ENCODE measurements around the gene EGFL7. TPM values are rescaled to one million over a fixed set of nuclear protein-coding genes. Genes with fewer than 3 reads are reported as not detected.

The EGFL7 gene
- 38.6 to 58.2 TPM (median 57.2 TPM) in 5 replicates for total RNA-seq (2022; extraction: Qiagen RNA extraction)

DNA sequence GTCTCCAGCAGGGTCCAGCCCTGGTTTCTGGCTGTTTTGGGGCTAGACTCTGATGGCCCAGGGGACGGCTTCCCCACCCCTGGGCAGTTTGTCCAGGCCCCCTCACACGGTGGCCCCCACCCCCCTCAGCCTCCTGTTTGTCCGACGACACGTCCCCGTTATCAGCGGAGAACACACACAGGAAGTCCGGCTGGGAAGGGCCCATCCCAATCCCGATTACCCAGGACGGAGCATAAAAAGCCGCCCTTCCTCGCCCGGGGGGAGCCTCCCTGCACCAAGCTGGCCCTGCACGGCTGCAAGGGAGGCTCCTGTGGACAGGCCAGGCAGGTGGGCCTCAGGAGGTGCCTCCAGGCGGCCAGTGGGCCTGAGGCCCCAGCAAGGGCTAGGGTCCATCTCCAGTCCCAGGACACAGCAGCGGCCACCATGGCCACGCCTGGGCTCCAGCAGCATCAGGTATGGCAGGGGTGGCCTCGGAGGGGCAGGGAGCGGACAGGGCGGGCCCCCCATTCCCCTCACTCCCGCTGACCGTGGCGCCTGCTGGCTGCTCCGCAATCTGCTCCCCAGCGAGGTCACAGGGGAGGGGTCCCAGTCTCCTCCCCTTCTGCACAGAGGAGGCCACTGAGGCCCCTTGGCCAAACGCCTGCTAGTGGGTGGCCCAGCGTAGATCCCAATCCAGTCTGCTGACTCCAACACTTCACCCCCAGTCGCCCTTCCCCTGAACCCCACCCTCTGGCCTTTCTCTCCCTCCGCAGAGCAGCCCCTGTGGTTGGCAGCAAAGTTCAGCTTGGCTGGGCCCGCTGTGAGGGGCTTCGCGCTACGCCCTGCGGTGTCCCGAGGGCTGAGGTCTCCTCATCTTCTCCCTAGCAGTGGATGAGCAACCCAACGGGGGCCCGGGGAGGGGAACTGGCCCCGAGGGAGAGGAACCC is at the start of gene EGFL7:
TSS of gene EGFL7 (plus strand) at position 261 of the 926 bp plus-strand sequence. CDS start 5,367 bp downstream, outside the sequence.

GRCh38 chr9:136686794-136687711 is 24.3 kb downstream of the EGFL7 start, which contains the start of gene AGPAT2:
Gene AGPAT2, minus strand, starts transcription at chr9:136687457. Its CDS starts 100 bp downstream, at chr9:136687357.

GRCh38 chr9:136711751-136712689 is 49.3 kb downstream of the EGFL7 start, which contains the start of gene DIPK1B:
Gene DIPK1B, plus strand, starts transcription at chr9:136712572. Its CDS starts 94 bp downstream, at chr9:136712666.

Other genes with a start within 250 kb of the EGFL7 start
- gene INPP5E, start 223.1 kb upstream of the EGFL7 start, total RNA-seq (2022; extraction: Qiagen RNA extraction): 13.7 to 23.1 TPM (median 20.4 TPM) in 5 replicates
- gene SEC16A, start 179.9 kb upstream of the EGFL7 start, total RNA-seq (2022; extraction: Qiagen RNA extraction): 53.0 to 62.2 TPM (median 56.8 TPM) in 5 replicates
- gene NOTCH1, start 116.9 kb upstream of the EGFL7 start, total RNA-seq (2022; extraction: Qiagen RNA extraction): 9.4 to 12.4 TPM (median 11.2 TPM) in 5 replicates
- gene AGPAT2, start 24.5 kb downstream of the EGFL7 start, total RNA-seq (2022; extraction: Qiagen RNA extraction): 71.0 to 109 TPM (median 106 TPM) in 5 replicates
- gene DIPK1B, start 49.7 kb downstream of the EGFL7 start, total RNA-seq (2022; extraction: Qiagen RNA extraction): 6.1 to 9.8 TPM (median 9.3 TPM) in 5 replicates
- 0.03 to 0.14 TPM in 2 of 5 replicates, not detected in the others for gene LCN10, start 80.0 kb downstream of the EGFL7 start, total RNA-seq (2022; extraction: Qiagen RNA extraction)
- gene LCN6, start 85.6 kb downstream of the EGFL7 start, total RNA-seq (2022; extraction: Qiagen RNA extraction): not detected in 5 replicates
- gene LCN8, start 95.3 kb downstream of the EGFL7 start, total RNA-seq (2022; extraction: Qiagen RNA extraction): not detected in 5 replicates
- 0.05 to 0.09 TPM (median 0.09 TPM) in 3 of 5 replicates, not detected in the others for gene LCN15, start 101.6 kb downstream of the EGFL7 start, total RNA-seq (2022; extraction: Qiagen RNA extraction)
- 64.4 to 82.3 TPM (median 79.7 TPM) in 5 replicates for gene TMEM141, start 128.4 kb downstream of the EGFL7 start, total RNA-seq (2022; extraction: Qiagen RNA extraction)
- gene CCDC183, start 133.4 kb downstream of the EGFL7 start, total RNA-seq (2022; extraction: Qiagen RNA extraction): 0.19 to 0.38 TPM (median 0.28 TPM) in 5 replicates
- 63.0 to 83.9 TPM (median 80.3 TPM) in 5 replicates for gene RABL6, start 145.0 kb downstream of the EGFL7 start, total RNA-seq (2022; extraction: Qiagen RNA extraction)
- 3.7 to 4.5 TPM (median 4.1 TPM) in 5 replicates for gene AJM1, start 179.6 kb downstream of the EGFL7 start, total RNA-seq (2022; extraction: Qiagen RNA extraction)
- gene PHPT1, start 186.5 kb downstream of the EGFL7 start, total RNA-seq (2022; extraction: Qiagen RNA extraction): 250 to 343 TPM (median 299 TPM) in 5 replicates
- gene MAMDC4, start 189.4 kb downstream of the EGFL7 start, total RNA-seq (2022; extraction: Qiagen RNA extraction): 1.5 to 4.6 TPM (median 3.8 TPM) in 5 replicates
- 415 to 505 TPM (median 466 TPM) in 5 replicates for gene EDF1, start 203.4 kb downstream of the EGFL7 start, total RNA-seq (2022; extraction: Qiagen RNA extraction)
- 37.2 to 59.4 TPM (median 50.2 TPM) in 5 replicates for gene TRAF2, start 223.6 kb downstream of the EGFL7 start, total RNA-seq (2022; extraction: Qiagen RNA extraction)

All from A549 treated with AZD2906 at 1 μM for 4 hours (cell line).